T-helper 9 cell (primary cell): ENCODE results near the gene LMF2.
"Not testable (repeated sequence)": the region's sequence is repeated elsewhere in the genome, so short reads cannot be mapped to it uniquely, and the experiment has no call there.

Experiments
- DNase-seq: peaks from one replicate; pipeline ENCODE4 v3.0.0-alpha.2; 2020
- total RNA-seq, 2 donors: gene quantifications; one replicate each; lab custom pipeline; 2026; lab: John Stamatoyannopoulos, UW

LMF2 gene
- total RNA-seq = 127 to 129 reads per million in 2 donors

- DNase-seq = peak; percentile 94
Measured at GRCh38 chr22:50507421-50507990, at the start of gene LMF2. Gene LMF2 (minus strand): TSS chr22:50507702. CDS start chr22:50507675, 27 bp downstream.

DNA sequence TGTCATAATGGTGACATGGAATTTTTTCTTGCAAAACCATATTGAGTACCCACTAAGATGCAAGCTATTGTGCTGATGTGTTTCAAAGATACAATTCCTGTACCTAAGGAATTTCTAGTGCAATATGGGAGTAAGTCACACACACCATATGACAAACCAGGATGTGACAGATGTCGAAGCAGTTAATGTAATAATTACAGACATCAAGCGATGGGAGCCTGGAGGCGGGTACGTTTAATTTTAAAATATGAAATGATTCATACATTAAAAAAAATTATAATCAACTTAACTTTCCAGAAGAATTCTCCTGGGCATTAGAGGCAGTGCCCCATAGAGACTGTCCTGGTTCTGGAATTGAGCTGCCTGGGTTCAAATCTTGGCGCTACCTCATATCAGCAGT is 49.2 kb upstream of the LMF2 start:
- no peak for DNase-seq

GRCh38 chr22:50553310-50553709 is 45.8 kb upstream of the LMF2 start:
- DNase-seq = no peak

GRCh38 chr22:50551160-50551752 is 43.8 kb upstream of the LMF2 start:
- DNase-seq = no peak

DNA sequence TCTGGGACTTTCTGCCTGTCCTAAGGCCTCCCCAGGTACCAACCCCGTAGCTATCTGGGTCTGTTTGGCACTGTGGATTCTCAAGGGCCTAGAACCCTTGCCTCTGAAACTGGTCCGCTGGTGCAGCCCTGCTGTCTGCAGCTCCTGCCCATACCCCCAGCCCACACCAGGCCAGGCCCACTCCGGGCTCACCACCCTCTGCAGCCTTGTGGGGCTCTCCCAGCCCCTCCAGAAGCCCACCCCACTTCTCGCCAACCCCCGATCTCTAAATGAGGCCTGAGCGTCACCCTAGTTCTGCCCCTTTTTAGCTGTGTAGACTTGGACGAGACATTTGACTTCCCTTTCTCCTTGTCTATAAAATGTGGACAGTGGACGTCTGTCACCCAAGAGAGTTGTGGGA is 42.9 kb upstream of the LMF2 start:
- no peak for DNase-seq

- no peak for DNase-seq
Measured at GRCh38 chr22:50548921-50549790, 41.7 kb upstream of the LMF2 start.

- peak; percentile 54 for DNase-seq
Measured at GRCh38 chr22:50548040-50548920, 40.8 kb upstream of the LMF2 start.

DNA sequence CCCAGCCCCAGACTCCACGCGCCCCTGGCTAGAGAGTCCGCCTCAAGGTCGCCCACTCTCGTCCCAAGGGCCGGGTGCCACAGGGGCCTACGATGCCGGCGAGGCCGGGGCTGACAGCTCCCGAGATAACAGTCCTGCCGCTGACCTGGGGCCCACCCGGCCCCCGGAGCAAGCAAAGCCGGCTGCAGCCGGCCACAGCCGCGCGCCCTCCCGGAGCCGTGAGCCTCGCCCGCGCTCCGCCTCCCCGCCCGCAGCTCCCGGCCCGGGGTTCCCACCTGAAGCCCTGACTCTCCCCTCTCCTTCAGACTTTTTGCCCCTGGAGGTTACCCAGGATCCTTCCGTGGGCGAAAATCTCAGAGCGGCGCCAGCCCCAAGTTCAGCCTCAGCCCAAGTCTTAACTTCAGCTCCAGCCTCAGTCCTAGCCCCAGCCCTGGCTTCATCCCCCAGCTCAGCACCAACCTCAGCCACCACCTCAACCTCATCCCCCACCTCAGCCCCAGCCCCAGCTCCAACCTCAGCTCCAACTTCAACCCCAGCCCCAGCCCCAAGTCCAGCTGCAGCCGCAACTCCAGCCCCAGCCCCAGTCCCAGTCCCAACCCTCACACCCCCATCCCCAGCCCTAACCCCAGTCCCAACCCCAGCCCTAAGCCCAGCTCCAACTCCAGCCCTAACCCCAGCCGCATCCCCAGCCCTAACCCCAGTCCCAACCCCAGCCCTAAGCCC is 39.9 kb upstream of the LMF2 start:
- no peak for DNase-seq

- DNase-seq = no peak
Measured at GRCh38 chr22:50546326-50547262, 39.1 kb upstream of the LMF2 start.

- no peak for DNase-seq
Measured at GRCh38 chr22:50545522-50546325, 38.2 kb upstream of the LMF2 start, which contains the start of gene KLHDC7B. Gene KLHDC7B (plus strand): TSS chr22:50545899. CDS start chr22:50546244, 345 bp downstream.

- no peak for DNase-seq
Measured at GRCh38 chr22:50544746-50545253, 37.3 kb upstream of the LMF2 start.

DNA sequence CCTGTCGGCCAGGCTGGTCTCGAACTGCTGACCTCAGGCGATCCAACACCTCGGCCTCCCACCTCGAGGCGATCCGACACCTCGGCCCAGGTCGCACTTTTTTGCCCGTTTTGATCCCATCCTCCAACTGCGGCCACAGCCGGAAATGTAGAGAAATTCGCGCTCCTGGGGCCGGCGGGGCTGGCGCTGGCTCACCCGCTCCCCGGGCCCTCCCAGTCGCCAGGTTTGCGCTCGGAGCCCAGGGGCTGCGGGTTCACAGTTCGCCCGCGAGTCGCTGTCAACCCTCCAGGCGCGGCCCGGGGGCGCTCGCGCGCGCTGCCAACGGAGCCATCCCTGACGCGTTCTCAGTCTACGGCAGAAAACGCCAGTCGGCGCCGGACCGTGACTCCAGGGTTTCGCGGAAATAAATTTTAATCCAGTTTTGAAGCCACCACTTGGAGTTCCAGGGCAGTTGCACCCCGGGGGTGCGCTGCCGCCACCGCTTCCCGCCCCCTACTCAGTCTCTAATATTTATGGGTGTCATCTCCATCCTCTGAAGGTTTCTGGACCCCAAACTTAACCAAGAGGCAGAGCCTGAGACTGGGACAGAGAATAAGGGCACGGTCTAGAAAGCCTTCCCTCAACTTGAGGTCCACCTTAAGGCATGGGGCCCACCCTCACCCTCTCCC is 36.7 kb upstream of the LMF2 start:
- DNase-seq = peak; percentile 75

DNA sequence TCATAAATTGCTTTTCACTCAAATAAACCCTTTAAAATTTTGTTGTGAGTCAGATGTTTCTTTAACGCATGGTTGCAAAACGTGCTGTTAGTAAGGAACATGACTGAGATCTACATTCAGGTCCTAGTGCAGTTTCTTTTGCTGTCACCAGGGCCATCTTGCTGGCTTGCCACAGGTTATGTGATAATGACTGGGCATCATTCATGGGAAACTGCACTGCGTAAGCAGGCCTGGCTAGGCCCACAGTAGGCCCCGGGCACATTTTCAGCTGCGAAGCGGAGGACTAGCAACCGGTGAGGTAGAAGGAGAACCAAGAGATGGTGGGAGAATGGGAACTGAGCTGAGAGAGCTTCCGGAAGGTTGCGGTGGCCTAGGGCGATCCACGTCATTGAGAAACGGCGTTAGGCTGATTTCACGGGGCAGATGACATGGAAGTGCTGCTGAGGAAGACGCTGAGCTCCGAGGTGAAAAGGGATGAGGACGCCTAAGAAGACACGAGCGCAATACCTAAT is 35.0 kb upstream of the LMF2 start:
- no peak for DNase-seq

DNA sequence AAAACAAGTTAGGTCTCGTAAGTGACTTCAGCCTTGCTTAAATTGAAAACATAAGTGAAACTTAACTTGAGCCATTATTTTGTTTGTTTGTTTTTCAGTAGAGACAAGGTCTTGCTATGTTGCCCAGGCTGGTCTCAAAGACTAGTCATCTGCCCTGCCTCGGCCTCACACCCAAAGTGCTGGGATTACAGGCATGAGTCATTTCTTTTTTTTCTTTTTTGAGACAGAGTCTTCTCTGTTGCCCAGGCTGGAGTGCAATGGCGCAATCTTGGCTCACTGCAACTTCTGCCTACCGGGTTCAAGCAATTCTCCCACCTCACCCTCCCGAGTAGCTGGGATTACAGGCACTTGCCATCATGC is 34.1 kb upstream of the LMF2 start:
- not testable (repeated sequence) for DNase-seq

DNA sequence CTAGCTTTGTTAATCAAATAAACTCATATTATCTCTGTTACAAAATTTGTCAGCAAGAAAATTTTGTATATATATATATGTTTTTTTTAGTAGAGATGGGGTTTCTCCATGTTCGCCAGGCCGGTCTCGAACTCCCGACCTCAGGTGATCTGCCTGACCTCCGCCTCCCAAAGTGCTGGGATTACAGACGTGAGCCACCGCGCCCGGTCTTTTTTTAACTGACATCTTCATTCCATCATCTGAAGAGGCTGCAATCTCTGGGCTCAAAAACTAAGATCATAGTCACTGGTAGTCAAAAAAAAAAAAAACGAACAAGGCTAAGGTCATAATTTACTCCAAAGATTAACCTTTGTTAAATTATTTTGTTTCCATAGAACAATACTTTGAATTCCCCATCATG is 32.9 kb upstream of the LMF2 start:
- no peak for DNase-seq

DNA sequence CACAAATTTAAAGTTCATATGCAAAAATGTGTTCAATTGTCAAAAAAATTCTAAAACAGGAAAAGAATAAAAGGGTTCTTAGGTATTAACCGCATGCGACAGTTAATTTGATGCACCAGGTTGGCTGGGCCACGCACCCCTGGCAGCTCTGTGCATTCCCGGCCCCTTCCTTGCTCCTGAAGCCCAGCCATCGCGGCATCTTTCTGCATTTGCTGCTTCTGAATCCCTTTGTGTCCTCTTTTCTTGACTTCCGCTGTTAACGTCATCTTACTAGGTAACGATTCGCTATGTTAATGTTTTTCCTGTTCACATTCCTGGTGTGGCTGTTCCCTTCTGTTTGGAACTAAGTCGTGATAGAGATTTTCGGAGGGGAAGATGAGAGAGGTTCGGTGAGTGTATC is 30.3 kb upstream of the LMF2 start:
- DNase-seq = no peak

DNA sequence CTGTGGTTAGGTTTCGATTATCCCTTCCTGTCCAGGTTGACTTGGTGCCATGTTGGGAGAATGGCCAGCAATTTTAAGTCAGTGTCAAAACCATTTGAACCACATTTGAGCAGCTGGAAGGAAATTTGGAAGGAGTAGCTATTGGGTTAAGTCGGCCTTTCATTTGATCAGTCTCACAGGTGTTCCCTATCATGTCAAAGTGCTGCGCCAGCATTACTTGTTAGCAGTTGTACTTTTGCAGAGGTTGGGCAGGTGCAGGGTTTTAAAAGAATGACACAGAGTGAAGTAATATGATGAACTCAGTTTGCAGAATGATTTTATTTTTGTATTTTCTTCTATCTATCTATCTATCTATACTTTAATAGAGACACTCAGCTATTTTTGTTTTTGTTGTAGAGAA is 28.7 kb upstream of the LMF2 start:
- DNase-seq = no peak

DNA sequence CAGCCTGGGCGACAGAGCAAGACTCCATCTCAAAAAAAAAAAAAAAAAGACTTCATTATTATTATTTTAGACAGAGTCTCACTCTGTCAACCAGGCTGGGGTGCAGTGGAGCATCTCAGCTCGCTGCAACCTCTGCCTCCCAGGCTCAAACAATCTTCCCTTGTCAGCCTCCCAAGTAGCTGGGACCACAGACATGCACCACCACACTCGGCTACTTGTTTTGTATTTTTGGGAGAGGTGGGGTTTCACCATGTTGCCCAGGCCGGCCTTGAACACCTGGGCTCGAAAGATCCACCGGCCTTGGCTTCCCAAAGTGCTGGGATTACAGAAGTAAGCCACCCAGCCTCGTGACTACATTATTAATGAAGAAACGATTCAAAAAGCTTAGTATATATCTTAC is 27.6 kb upstream of the LMF2 start:
- DNase-seq = no peak
